Suprapubic skin (tissue), 4 donors: ENCODE results near the gene IKZF1. TPM values are rescaled to one million over a fixed set of nuclear protein-coding genes. Genes with fewer than 3 reads are reported as not detected.

Source experiments
- DNase-seq, 2 donors: peaks; one replicate each; pipeline ENCODE4 v3.0.0-alpha.2; 2019; ENCODE audit warnings: low spot score in 2 of 2
- H3K27ac ChIP-seq: fragments of 200-600 bp; sonication (generic); one replicate; pipeline ENCODE4 v1.5.1; 2019
- H3K27me3 ChIP-seq: fragments of 200-600 bp; sonication (generic); one replicate; pipeline ENCODE4 v1.5.1; 2019
- H3K36me3 ChIP-seq: fragments of 200-600 bp; sonication (generic); one replicate; pipeline ENCODE4 v1.5.1; 2019
- H3K4me1 ChIP-seq: fragments of 200-600 bp; sonication (generic); one replicate; pipeline ENCODE4 v1.5.1; 2019
- H3K4me3 ChIP-seq: fragments of 200-600 bp; sonication (generic); one replicate; pipeline ENCODE4 v1.5.1; 2019; ENCODE audit warnings: mild to moderate bottlenecking
- H3K9me3 ChIP-seq: fragments of 200-600 bp; sonication (generic); one replicate; pipeline ENCODE4 v1.5.1; 2019
- EP300 ChIP-seq: sonication (generic); formaldehyde crosslinking; IDR thresholded peaks from one replicate; pipeline ENCODE4 v1.6.1; 2017; ENCODE audit warnings: antibody characterized with exemption
- POLR2A ChIP-seq, 2 donors: fragments of 450-650 bp; IDR thresholded peaks; one replicate each; pipeline ENCODE4 v1.6.1; 2017; ENCODE audit warnings: antibody characterized with exemption in 2 of 2, mild to moderate bottlenecking in 2 of 2, moderate library complexity in 2 of 2
- POLR2AphosphoS5 ChIP-seq, 3 donors: sonication (generic); formaldehyde crosslinking; IDR thresholded peaks; one replicate each; pipeline ENCODE4 v1.6.1; 2017; ENCODE audit warnings: antibody characterized with exemption in 3 of 3
- WGBS: methylation state at CpG from one replicate; pipeline ENCODE4 v1.1.5; 2018; 5-methylcytosine and 5-hydroxymethylcytosine counted together
- total RNA-seq, 4 donors: library from RNA; depleted of rRNA; stranded (reverse); fragments of >200 nt; gene quantifications; one replicate each; pipeline ENCODE4 v1.1.0, GENCODE V29; 2016
- TF ChIP-seq, protein P1 (sequence below), 2 donors: fragments of 200-600 bp in 1 of 2; fragments of 450-650 bp in 1 of 2; sonication (generic) in 1 of 2; IDR thresholded peaks; one replicate each; pipeline ENCODE4 v1.5.1; 2016 to 2019; ENCODE audit warnings: antibody characterized with exemption in 2 of 2, mild to moderate bottlenecking in 1 of 2, moderate library complexity in 1 of 2

Gene IKZF1
- total RNA-seq, 4 donors from 2014 or later = 3.2 to 17.5 (median 6.2) TPM

GRCh38 chr7:50293509-50294179, 10.9 kb upstream of the IKZF1 start:
- Histone ChIP-seq H3K27ac (no peak overlapping the region), H3K4me3 (no peak overlapping the region), H3K9me3 (no peaks in the 10 kb centered on the region), H3K27me3 (peaks cover 5% of the 10 kb centered on the region), H3K36me3 (no peaks in the 10 kb centered on the region), H3K4me1 (no peaks in the 10 kb centered on the region)
- 85% methylated on average over 7 of the region's 7 CpGs for whole genome bisulfite sequencing
- no peak for DNase-seq
- TF ChIP-seq, protein P1, sequence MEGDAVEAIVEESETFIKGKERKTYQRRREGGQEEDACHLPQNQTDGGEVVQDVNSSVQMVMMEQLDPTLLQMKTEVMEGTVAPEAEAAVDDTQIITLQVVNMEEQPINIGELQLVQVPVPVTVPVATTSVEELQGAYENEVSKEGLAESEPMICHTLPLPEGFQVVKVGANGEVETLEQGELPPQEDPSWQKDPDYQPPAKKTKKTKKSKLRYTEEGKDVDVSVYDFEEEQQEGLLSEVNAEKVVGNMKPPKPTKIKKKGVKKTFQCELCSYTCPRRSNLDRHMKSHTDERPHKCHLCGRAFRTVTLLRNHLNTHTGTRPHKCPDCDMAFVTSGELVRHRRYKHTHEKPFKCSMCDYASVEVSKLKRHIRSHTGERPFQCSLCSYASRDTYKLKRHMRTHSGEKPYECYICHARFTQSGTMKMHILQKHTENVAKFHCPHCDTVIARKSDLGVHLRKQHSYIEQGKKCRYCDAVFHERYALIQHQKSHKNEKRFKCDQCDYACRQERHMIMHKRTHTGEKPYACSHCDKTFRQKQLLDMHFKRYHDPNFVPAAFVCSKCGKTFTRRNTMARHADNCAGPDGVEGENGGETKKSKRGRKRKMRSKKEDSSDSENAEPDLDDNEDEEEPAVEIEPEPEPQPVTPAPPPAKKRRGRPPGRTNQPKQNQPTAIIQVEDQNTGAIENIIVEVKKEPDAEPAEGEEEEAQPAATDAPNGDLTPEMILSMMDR (IDR thresholded peaks at IDR 0.05) = no peak
- TF ChIP-seq POLR2A (IDR thresholded peaks at IDR 0.05) (no peak), POLR2AphosphoS5 (IDR thresholded peaks at IDR 0.05) (no peak), EP300 (no peak)

GRCh38 chr7:50295133-50295532, 9.4 kb upstream of the IKZF1 start:
- no peak for TF ChIP-seq POLR2A (IDR thresholded peaks at IDR 0.05)
- TF ChIP-seq EP300 = no peak
- no peak for TF ChIP-seq POLR2AphosphoS5 (IDR thresholded peaks at IDR 0.05)
- TF ChIP-seq, protein P1 (IDR thresholded peaks at IDR 0.05) = no peak
- Histone ChIP-seq H3K4me1 (no peaks in the 10 kb centered on the region), H3K9me3 (no peaks in the 10 kb centered on the region), H3K27me3 (peaks cover 5% of the 10 kb centered on the region), H3K4me3 (no peak overlapping the region), H3K36me3 (no peaks in the 10 kb centered on the region), H3K27ac (no peak overlapping the region)
- no peak for DNase-seq
- 75% methylated on average over 5 of the region's 5 CpGs for WGBS

DNA sequence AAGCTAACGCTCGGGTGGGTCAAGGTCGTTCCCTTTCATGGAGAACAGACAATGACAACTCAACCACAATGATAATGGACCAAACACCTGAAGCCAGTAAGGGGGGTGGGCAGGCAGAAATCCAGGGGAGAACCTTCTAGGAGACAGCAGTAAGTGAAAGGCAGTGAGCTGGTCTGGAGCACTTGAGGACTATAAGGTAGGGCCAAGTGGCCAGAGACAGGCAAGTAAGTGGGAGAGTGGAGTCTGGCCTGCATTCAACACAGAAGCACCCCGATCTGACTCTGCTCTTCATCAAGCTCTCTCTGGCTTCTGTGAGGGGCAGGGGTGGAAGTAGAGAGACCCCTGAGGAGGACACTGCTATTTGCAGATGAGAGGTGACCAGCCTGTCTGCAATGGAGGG, 7.7 kb upstream of the IKZF1 start:
- TF ChIP-seq EP300 (no peak), POLR2A (IDR thresholded peaks at IDR 0.05) (no peak), POLR2AphosphoS5 (IDR thresholded peaks at IDR 0.05) (no peak)
- TF ChIP-seq, protein P1 (IDR thresholded peaks at IDR 0.05) = no peak
- peaks cover 8% of the 10 kb centered on the region for H3K27me3 ChIP-seq
- H3K9me3 ChIP-seq = no peaks in the 10 kb centered on the region
- DNase-seq = no peak
- no peaks in the 10 kb centered on the region for H3K36me3 ChIP-seq
- WGBS = 89% methylated on average over 4 of the region's 4 CpGs
- H3K27ac ChIP-seq = no peak overlapping the region
- no peaks in the 10 kb centered on the region for H3K4me1 ChIP-seq
- H3K4me3 ChIP-seq = no peak overlapping the region

DNA sequence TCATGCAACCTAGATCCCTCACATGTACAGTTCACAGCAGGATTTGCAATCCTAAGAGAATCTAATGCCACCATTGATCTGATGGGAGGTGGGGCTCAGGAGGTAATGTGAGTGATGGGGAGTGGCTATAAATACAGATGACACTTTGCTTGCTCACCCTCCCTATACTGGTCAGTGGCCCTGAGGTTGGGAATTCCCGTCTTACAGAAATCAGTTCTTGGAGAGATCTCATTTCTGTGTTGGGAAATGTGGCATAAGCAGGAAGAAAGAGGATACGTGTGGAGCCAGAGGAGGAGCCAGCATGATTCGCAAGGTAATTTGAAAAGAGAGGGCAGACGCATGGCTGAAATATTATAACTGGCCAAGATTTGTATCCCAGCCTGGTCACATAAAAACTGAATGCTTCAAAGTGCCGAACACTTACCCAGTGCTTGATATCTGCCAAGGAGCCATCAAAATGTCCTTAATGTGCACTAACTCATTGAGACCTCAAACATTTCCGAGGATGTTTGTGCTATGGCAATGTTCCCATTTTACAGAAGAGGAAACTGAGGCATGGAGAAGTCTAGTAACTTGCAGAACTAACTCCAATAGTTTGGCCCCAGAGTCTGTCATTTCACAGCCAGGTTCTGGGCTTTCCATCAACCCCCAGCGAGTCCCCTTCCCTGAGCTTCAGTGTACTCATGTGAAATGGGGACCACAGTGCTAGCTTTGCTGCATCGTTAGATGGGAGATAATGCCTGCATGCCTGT, 5.5 kb upstream of the IKZF1 start:
- no peak for DNase-seq
- TF ChIP-seq EP300 = no peak
- TF ChIP-seq, protein P1 (IDR thresholded peaks at IDR 0.05) = no peak
- TF ChIP-seq POLR2A (IDR thresholded peaks at IDR 0.05) = no peak
- no peak for TF ChIP-seq POLR2AphosphoS5 (IDR thresholded peaks at IDR 0.05)
- Histone ChIP-seq H3K27me3 (peaks cover 26% of the 10 kb centered on the region), H3K36me3 (no peaks in the 10 kb centered on the region), H3K9me3 (no peaks in the 10 kb centered on the region), H3K4me1 (peaks cover 3% of the 10 kb centered on the region), H3K4me3 (no peak overlapping the region), H3K27ac (no peak overlapping the region)
- WGBS = 79% methylated on average over 8 of the region's 8 CpGs

GRCh38 chr7:50300336-50300735, 4.2 kb upstream of the IKZF1 start:
- TF ChIP-seq POLR2AphosphoS5 (IDR thresholded peaks at IDR 0.05) = no peak
- TF ChIP-seq, protein P1 (IDR thresholded peaks at IDR 0.05) = no peak
- no peak for TF ChIP-seq POLR2A (IDR thresholded peaks at IDR 0.05)
- no peak for TF ChIP-seq EP300
- Histone ChIP-seq H3K36me3 (no peaks in the 10 kb centered on the region), H3K4me3 (no peak overlapping the region), H3K27ac (no peak overlapping the region), H3K9me3 (no peaks in the 10 kb centered on the region), H3K27me3 (peaks cover 35% of the 10 kb centered on the region), H3K4me1 (peaks cover 10% of the 10 kb centered on the region)
- 64% methylated on average over 4 of the region's 4 CpGs for WGBS
- no peak for DNase-seq
